GM06990 (cell line): ENCODE data around the gene KCNK13.

Experiments
- DNase-seq: peaks from one replicate; pipeline ENCODE4 v3.0.0-alpha.2; 2011; ENCODE audit not compliant: insufficient read length; ENCODE audit errors: extremely low read depth
- H3K27me3 ChIP-seq: replicated peaks from 2 replicates; pipeline ENCODE4 v1.6.0; 2011; ENCODE audit warnings: low read length; ENCODE audit not compliant: control insufficient read depth, insufficient read depth
- H3K36me3 ChIP-seq: 2 replicates; pipeline ENCODE4 v1.5.1; 2011; ENCODE audit warnings: low read length; ENCODE audit not compliant: control insufficient read depth, insufficient read depth
- H3K4me3 ChIP-seq: replicated peaks from 2 replicates; pipeline ENCODE4 v1.5.1; 2011; ENCODE audit warnings: low read depth, mild to moderate bottlenecking, control low read depth, low read length
- CTCF ChIP-seq: IDR thresholded peaks from 2 replicates; pipeline ENCODE4 v1.5.1; 2011; ENCODE audit warnings: low read length, control low read depth, mild to moderate bottlenecking, inconsistent platforms; ENCODE audit not compliant: insufficient read depth, poor library complexity, severe bottlenecking

The KCNK13 gene

GRCh38 chr14:90154110-90154509, 92.3 kb downstream of the KCNK13 start:
- no peak for DNase-seq
- H3K4me3 ChIP-seq, result no peak overlapping the region
- H3K27me3 ChIP-seq, result no peaks in the 10 kb centered on the region
- TF ChIP-seq CTCF, result no peak
- no peaks in the 10 kb centered on the region for H3K36me3 ChIP-seq

GRCh38 chr14:90159146-90159545, 97.4 kb downstream of the KCNK13 start:
- no peak for DNase-seq
- no peak for TF ChIP-seq CTCF
- H3K4me3 ChIP-seq, result no peak overlapping the region
- H3K36me3 ChIP-seq, result no peaks in the 10 kb centered on the region
- H3K27me3 ChIP-seq, result no peaks in the 10 kb centered on the region; the same call in 1 of the 2 replicates

GRCh38 chr14:90159688-90160087, 97.9 kb downstream of the KCNK13 start:
- no peak for DNase-seq
- Histone ChIP-seq H3K36me3 (no peaks in the 10 kb centered on the region), H3K27me3 (no peaks in the 10 kb centered on the region; the same call in 1 of the 2 replicates), H3K4me3 (no peak overlapping the region)
- no peak for TF ChIP-seq CTCF

GRCh38 chr14:90161129-90161528, 99.3 kb downstream of the KCNK13 start:
- Histone ChIP-seq H3K4me3 (no peak overlapping the region), H3K27me3 (no peaks in the 10 kb centered on the region; the same call in 1 of the 2 replicates), H3K36me3 (no peaks in the 10 kb centered on the region)
- no peak for DNase-seq
- no peak for TF ChIP-seq CTCF

GRCh38 chr14:90168425-90169105, 106.8 kb downstream of the KCNK13 start:
- Histone ChIP-seq H3K36me3 (no peaks in the 10 kb centered on the region), H3K27me3 (no peaks in the 10 kb centered on the region), H3K4me3 (no peak overlapping the region)
- DNase-seq, result no peak
- no peak for TF ChIP-seq CTCF

GRCh38 chr14:90175631-90176030, 113.8 kb downstream of the KCNK13 start:
- no peaks in the 10 kb centered on the region for H3K27me3 ChIP-seq
- no peak for TF ChIP-seq CTCF
- H3K36me3 ChIP-seq, result no peaks in the 10 kb centered on the region
- no peak for DNase-seq
- no peak overlapping the region for H3K4me3 ChIP-seq
